A549 (cell line): ENCODE results near the gene ACSF3. TPM values are rescaled to one million over a fixed set of nuclear protein-coding genes. Genes with fewer than 3 reads are reported as not detected.

ENCODE experiments used
- ATAC-seq, 2 experiments: fragments of 200-7000 bp in 1 of 2; fragments of >200 bp in 1 of 2; cut with Nextera tagmentation in 1 of 2; cut with Tn5 transposase in 1 of 2; 3 replicates each; pipeline versions ENCODE4 v1.8.0 to v1.9.1; 2018 to 2020; ENCODE audit warnings: mild to moderate bottlenecking in 1 of 2, moderate library complexity in 1 of 2
- CTCF ChIA-PET: fragments of 300-600 bp; sonication (Branson Sonifier 250); formaldehyde crosslinking; extraction: SDS; loops from one replicate; lab custom pipeline; 2021; ENCODE audit warnings: antibody characterized with exemption, inconsistent platforms; lab: Yijun Ruan, JAX
- POLR2A ChIA-PET: fragments of 350-600 bp; formaldehyde crosslinking; extraction: SDS; loops from one replicate; lab custom pipeline; 2021; ENCODE audit warnings: antibody characterized with exemption, inconsistent platforms; lab: Yijun Ruan, JAX
- DNase-seq, 2 experiments: peaks; one replicate each; pipeline versions ENCODE4 v3.0.0 to v3.0.0-alpha.2; 2011 to 2016; ENCODE audit warnings: low read depth in 1 of 2, low spot score in 1 of 2
- FAIRE-seq: peaks from 2 replicates; lab custom pipeline; 2011; peaks lifted over from hg19 to GRCh38; lab: Jason Lieb, UNC
- H3K27ac ChIP-seq, 2 experiments: fragments of >200 bp; sonication (Bioruptor Twin); formaldehyde crosslinking; 3 replicates each; pipeline ENCODE4 v1.5.1; 2016 to 2017
- H3K4me1 ChIP-seq: fragments of >200 bp; sonication (Bioruptor Twin); formaldehyde crosslinking; 3 replicates; pipeline ENCODE4 v1.6.1; 2016
- H3K4me2 ChIP-seq: fragments of >200 bp; sonication (Bioruptor Twin); formaldehyde crosslinking; 3 replicates; pipeline ENCODE4 v1.6.1; 2016
- H3K4me3 ChIP-seq: fragments of >200 bp; sonication (Bioruptor Twin); formaldehyde crosslinking; 3 replicates; pipeline ENCODE4 v1.5.1; 2016
- H3K9me3 ChIP-seq: fragments of >200 bp; sonication (Bioruptor Twin); formaldehyde crosslinking; 3 replicates; pipeline ENCODE4 v1.6.1; 2016
- BHLHE40 ChIP-seq: IDR thresholded peaks from 2 replicates; pipeline ENCODE4 v1.6.1; 2012; ENCODE audit warnings: low read depth, low read length, inconsistent platforms
- CBX8 ChIP-seq: fragments of 200-600 bp; sonication (generic); IDR thresholded peaks from 2 replicates; pipeline ENCODE4 v1.6.1; 2016
- EHF ChIP-seq: fragments of 250-450 bp; sonication (Bioruptor Pico); IDR thresholded peaks from 2 replicates; pipeline ENCODE4 v1.5.0; 2020; ENCODE audit warnings: mild to moderate bottlenecking
- FOSB ChIP-seq: fragments of 250-450 bp; sonication (Bioruptor Pico); IDR thresholded peaks from 2 replicates; pipeline ENCODE4 v1.5.0; 2020; ENCODE audit warnings: mild to moderate bottlenecking, moderate library complexity
- FOSL2 ChIP-seq, 2 experiments: fragments of 450-650 bp in 1 of 2; fragments of >200 bp in 1 of 2; sonication (Bioruptor Twin) in 1 of 2; formaldehyde crosslinking; IDR thresholded peaks; 2 replicates each; pipeline versions ENCODE4 v1.5.0 to v1.6.1; 2016 to 2020; ENCODE audit warnings: mild to moderate bottlenecking in 1 of 2, moderate library complexity in 1 of 2
- GATA3 ChIP-seq: IDR thresholded peaks from 2 replicates; pipeline ENCODE4 v1.6.1; 2012; ENCODE audit warnings: borderline replicate concordance
- HOXA7 ChIP-seq: fragments of 250-450 bp; sonication (Bioruptor Pico); IDR thresholded peaks from 2 replicates; pipeline ENCODE4 v1.5.0; 2020; ENCODE audit warnings: mild to moderate bottlenecking, moderate library complexity
- NPAS2 ChIP-seq: fragments of 250-450 bp; sonication (Bioruptor Pico); IDR thresholded peaks from 2 replicates; pipeline ENCODE4 v1.8.0; 2022; ENCODE audit warnings: mild to moderate bottlenecking, moderate library complexity, borderline replicate concordance
- NR3C1 ChIP-seq: fragments of >200 bp; sonication (Bioruptor Twin); formaldehyde crosslinking; IDR thresholded peaks from 3 replicates; pipeline ENCODE4 v1.6.1; 2017
- PHF8 ChIP-seq: fragments of 200-600 bp; sonication (generic); IDR thresholded peaks from 2 replicates; pipeline ENCODE4 v1.6.1; 2016; ENCODE audit warnings: low read depth, mild to moderate bottlenecking, antibody characterized with exemption, moderate library complexity, borderline replicate concordance
- POLR2A ChIP-seq: IDR thresholded peaks from 2 replicates; pipeline ENCODE4 v1.6.1; 2012; ENCODE audit warnings: mild to moderate bottlenecking, low read length
- RARB ChIP-seq: fragments of 250-450 bp; sonication (Bioruptor Pico); IDR thresholded peaks from 2 replicates; pipeline ENCODE4 v1.8.0; 2021; ENCODE audit warnings: mild to moderate bottlenecking, moderate library complexity
- RFX5 ChIP-seq: fragments of 450-650 bp; IDR thresholded peaks from 2 replicates; pipeline ENCODE4 v1.7.1; 2014; ENCODE audit warnings: antibody characterized with exemption, mild to moderate bottlenecking, moderate library complexity
- ZSCAN20 ChIP-seq: fragments of 250-450 bp; sonication (Bioruptor Pico); IDR thresholded peaks from 2 replicates; pipeline ENCODE4 v1.8.0; 2022; ENCODE audit warnings: mild to moderate bottlenecking, moderate library complexity
- WGBS: methylation state at CpG from one replicate; pipeline ENCODE4 v1.1.6; 2017; ENCODE audit errors: missing lambda C conversion rate; 5-methylcytosine and 5-hydroxymethylcytosine counted together
- polyA plus RNA-seq, 4 experiments: library from polyadenylated mRNA; depleted of rRNA in 3 of 4; stranded (reverse); fragments of >200 nt; fragmentation: RNase III in 1 of 4; extraction: RNeasy Plus Mini Kit Qiagen cat#74134 plus additional on column Dnase treatment in 1 of 4; gene quantifications; 2 replicates in 3 of 4; 3 replicates in 1 of 4; pipeline ENCODE4 v1.2.3, GENCODE V29; 2011 to 2017
- TF ChIP-seq, protein P1 (sequence below): fragments of >200 bp; sonication (Bioruptor Twin); formaldehyde crosslinking; IDR thresholded peaks from 3 replicates; pipeline ENCODE4 v1.5.1; 2016
- TF ChIP-seq, protein P2 (sequence below): IDR thresholded peaks from 2 replicates; pipeline ENCODE4 v1.6.1; 2012; ENCODE audit warnings: low read depth, borderline replicate concordance
- TF ChIP-seq, protein P3 (sequence below): IDR thresholded peaks from 2 replicates; pipeline ENCODE4 v1.6.1; 2012
- TF ChIP-seq, protein P4 (sequence below): fragments of 450-650 bp; IDR thresholded peaks from 2 replicates; pipeline ENCODE4 v1.6.1; 2014; ENCODE audit warnings: antibody characterized with exemption

Gene ACSF3
- polyA plus RNA-seq, 2 of the 4 experiments (the other 2 are of a cell fraction) = 9.8 to 13.1 TPM

DNA sequence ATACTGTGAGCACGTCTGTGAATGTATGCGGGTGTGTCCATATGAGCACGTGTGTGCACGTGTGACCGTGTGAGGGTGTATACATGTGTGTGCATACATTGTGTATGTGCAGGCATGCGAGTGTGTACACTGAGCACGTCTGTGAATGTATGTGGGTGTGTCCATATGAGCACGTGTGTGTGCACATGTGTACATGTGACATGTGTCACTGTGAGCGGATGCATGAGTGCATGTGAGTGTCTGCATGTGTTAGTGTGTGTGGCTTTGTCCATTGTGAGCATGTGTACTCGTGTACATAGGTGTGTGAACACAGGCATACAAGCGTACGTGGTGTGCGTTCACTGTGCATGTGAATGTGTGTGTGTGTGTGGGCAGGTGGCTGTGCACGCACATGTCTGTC lies 17.5 kb upstream of the ACSF3 start:
- ChIA-PET POLR2A (no interaction called here), CTCF (no interaction called here)
- no peak overlapping the region for H3K4me2 ChIP-seq
- H3K9me3 ChIP-seq = peaks cover 12% of the 10 kb centered on the region; the same call in 2 of the 3 replicates
- 66% methylated on average over 14 of the region's 14 CpGs for WGBS
- no peak for FAIRE-seq
- no peak overlapping the region for H3K4me3 ChIP-seq
- TF ChIP-seq FOSL2 (IDR thresholded peaks at IDR 0.05) = no peak
- no peak for TF ChIP-seq FOSL2 (CRISPR knock-in tag; IDR thresholded peaks at IDR 0.05)
- no peak for TF ChIP-seq POLR2A
- no peak for TF ChIP-seq BHLHE40
- no peak for TF ChIP-seq EHF (CRISPR knock-in tag)
- TF ChIP-seq, protein P1, sequence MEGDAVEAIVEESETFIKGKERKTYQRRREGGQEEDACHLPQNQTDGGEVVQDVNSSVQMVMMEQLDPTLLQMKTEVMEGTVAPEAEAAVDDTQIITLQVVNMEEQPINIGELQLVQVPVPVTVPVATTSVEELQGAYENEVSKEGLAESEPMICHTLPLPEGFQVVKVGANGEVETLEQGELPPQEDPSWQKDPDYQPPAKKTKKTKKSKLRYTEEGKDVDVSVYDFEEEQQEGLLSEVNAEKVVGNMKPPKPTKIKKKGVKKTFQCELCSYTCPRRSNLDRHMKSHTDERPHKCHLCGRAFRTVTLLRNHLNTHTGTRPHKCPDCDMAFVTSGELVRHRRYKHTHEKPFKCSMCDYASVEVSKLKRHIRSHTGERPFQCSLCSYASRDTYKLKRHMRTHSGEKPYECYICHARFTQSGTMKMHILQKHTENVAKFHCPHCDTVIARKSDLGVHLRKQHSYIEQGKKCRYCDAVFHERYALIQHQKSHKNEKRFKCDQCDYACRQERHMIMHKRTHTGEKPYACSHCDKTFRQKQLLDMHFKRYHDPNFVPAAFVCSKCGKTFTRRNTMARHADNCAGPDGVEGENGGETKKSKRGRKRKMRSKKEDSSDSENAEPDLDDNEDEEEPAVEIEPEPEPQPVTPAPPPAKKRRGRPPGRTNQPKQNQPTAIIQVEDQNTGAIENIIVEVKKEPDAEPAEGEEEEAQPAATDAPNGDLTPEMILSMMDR = no peak
- TF ChIP-seq, protein P2, sequence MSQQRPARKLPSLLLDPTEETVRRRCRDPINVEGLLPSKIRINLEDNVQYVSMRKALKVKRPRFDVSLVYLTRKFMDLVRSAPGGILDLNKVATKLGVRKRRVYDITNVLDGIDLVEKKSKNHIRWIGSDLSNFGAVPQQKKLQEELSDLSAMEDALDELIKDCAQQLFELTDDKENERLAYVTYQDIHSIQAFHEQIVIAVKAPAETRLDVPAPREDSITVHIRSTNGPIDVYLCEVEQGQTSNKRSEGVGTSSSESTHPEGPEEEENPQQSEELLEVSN = no peak
- H3K4me1 ChIP-seq = no peaks in the 10 kb centered on the region
- no peak overlapping the region for H3K27ac ChIP-seq
- no peak for DNase-seq
- ATAC-seq = no peak

DNA sequence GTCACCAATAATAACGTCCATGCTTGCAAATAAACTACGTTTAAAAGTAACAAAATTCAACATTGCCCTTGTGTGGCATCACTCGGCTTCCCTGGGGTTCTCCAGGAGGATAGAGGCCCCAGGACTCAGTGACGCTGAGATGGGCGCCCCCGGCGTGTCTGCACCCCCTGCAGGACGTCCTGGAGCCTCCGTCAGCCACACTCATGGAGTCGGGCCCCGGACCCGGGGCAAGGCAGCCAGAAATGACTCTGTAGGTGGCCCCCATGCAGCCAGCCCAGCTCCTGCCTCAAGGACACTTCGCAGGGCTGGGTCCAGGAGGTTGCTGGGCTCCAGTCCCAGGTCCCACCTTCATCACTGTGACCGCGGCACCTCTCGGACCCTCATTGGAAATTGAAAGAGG lies 16.6 kb upstream of the ACSF3 start:
- Histone ChIP-seq H3K4me3 (no peak overlapping the region), H3K4me1 (no peaks in the 10 kb centered on the region), H3K4me2 (no peak overlapping the region), H3K27ac (no peak overlapping the region), H3K9me3 (peaks cover 12% of the 10 kb centered on the region; the same call in 2 of the 3 replicates)
- FAIRE-seq (no peak), DNase-seq (no peak), ATAC-seq (no peak)
- CTCF ChIA-PET = no interaction called here
- TF ChIP-seq POLR2A = no peak
- POLR2A ChIA-PET = no interaction called here
- 62% methylated on average over 16 of the region's 16 CpGs for WGBS

DNA sequence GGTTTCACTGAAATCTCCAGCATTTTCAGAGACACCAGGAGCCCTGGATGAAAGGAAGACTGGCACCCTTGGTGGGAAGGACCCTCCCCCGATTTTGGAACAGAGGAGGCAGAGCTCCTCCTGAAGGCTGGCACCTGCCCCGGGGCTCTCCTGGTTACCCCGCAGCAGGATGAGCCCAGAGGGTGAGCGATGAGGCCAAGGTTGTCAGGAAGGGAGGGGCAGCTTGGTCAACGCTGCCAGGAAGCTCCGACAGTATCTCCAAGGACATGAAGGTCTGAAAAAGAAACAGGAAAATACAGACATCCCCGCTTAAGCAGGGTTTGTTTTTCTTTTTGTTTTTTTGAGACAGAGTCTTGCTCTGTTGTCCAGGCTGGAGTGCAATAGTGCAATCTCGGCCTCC lies 15.5 kb upstream of the ACSF3 start:
- ATAC-seq (no peak), FAIRE-seq (no peak), DNase-seq (no peak)
- POLR2A ChIA-PET = interaction anchor here (0.7 kb wide), 1 partner anchor 57 kb away, joined by 3 read pairs; no protein-coding TSS in a partner anchor
- WGBS = 39% methylated on average over 7 of the region's 8 CpGs
- H3K4me2 ChIP-seq = no peak overlapping the region
- no peaks in the 10 kb centered on the region for H3K4me1 ChIP-seq
- H3K4me3 ChIP-seq = no peak overlapping the region
- no peak overlapping the region for H3K27ac ChIP-seq
- peaks cover 12% of the 10 kb centered on the region; the same call in 2 of the 3 replicates for H3K9me3 ChIP-seq
- CTCF ChIA-PET = interaction anchor here (0.6 kb wide), 1 partner anchor 12 kb away, joined by 3 read pairs; no protein-coding TSS in a partner anchor
- TF ChIP-seq RFX5 (no peak), NPAS2 (CRISPR knock-in tag) (no peak), GATA3 (no peak), HOXA7 (no peak), PHF8 (no peak), CBX8 (no peak), NR3C1 (no peak), ZSCAN20 (no peak)

DNA sequence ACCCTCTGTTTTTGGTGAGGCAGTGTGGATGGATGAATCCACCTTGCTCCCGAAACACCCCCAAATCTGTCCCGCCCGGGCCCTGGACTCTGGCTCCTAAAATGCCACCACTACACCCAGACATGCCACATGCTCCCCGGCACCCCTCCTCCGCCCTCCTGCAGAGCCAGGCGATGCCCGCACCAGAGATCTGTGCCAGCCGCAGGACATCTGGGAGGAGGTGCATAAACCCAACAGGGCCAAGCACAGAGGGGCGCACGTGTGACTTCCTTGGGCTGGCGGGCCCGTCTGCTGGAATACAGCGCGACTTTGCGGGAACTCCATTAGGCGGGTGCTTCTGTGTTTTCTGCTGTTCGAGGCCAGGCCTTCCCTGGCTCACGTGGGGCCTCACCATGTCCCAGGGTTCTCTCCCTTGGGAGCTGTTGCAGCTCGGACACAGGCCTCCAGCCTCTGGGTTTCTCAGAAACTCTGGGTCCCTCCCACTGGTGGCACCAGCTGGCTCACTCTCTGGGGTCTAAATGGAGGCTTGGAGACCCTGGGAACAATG lies 14.1 kb upstream of the ACSF3 start:
- ChIA-PET CTCF (no interaction called here), POLR2A (no interaction called here)
- ATAC-seq (peak in 1 of 2 experiments; percentile 14; a peak in 1 of 6 replicates), FAIRE-seq (no peak), DNase-seq (no peak)
- TF ChIP-seq, protein P3, sequence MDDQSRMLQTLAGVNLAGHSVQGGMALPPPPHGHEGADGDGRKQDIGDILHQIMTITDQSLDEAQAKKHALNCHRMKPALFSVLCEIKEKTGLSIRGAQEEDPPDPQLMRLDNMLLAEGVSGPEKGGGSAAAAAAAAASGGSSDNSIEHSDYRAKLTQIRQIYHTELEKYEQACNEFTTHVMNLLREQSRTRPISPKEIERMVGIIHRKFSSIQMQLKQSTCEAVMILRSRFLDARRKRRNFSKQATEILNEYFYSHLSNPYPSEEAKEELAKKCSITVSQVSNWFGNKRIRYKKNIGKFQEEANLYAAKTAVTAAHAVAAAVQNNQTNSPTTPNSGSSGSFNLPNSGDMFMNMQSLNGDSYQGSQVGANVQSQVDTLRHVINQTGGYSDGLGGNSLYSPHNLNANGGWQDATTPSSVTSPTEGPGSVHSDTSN = no peak
- no peak for TF ChIP-seq FOSB (CRISPR knock-in tag)
- no peak for TF ChIP-seq RARB
- TF ChIP-seq, protein P4, sequence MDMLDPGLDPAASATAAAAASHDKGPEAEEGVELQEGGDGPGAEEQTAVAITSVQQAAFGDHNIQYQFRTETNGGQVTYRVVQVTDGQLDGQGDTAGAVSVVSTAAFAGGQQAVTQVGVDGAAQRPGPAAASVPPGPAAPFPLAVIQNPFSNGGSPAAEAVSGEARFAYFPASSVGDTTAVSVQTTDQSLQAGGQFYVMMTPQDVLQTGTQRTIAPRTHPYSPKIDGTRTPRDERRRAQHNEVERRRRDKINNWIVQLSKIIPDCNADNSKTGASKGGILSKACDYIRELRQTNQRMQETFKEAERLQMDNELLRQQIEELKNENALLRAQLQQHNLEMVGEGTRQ = no peak
- Histone ChIP-seq H3K4me1 (no peaks in the 10 kb centered on the region), H3K27ac (no peak overlapping the region), H3K9me3 (peaks cover 12% of the 10 kb centered on the region; the same call in 1 of the 3 replicates), H3K4me3 (no peak overlapping the region), H3K4me2 (no peak overlapping the region)
- 63% methylated on average over 11 of the region's 19 CpGs for WGBS
